Muscle of arm (tissue), 12 donors: ENCODE data around the gene NYNRIN. TPM values are rescaled to one million over a fixed set of nuclear protein-coding genes. Genes with fewer than 3 reads are reported as not detected.

Experiments
- DNase-seq: peaks from one replicate; pipeline ENCODE4 v3.0.0-alpha.2; 2013
- polyA plus RNA-seq, 12 donors: library from polyadenylated mRNA; unstranded; fragments of 120-200 nt; gene quantifications; one replicate each; pipeline ENCODE4 v1.2.1, GENCODE V29; 2013; ENCODE audit not compliant: insufficient read length in 12 of 12

Gene NYNRIN
- polyA plus RNA-seq, 12 donors: 19.2 to 60.0 (median 30.0) TPM

DNA sequence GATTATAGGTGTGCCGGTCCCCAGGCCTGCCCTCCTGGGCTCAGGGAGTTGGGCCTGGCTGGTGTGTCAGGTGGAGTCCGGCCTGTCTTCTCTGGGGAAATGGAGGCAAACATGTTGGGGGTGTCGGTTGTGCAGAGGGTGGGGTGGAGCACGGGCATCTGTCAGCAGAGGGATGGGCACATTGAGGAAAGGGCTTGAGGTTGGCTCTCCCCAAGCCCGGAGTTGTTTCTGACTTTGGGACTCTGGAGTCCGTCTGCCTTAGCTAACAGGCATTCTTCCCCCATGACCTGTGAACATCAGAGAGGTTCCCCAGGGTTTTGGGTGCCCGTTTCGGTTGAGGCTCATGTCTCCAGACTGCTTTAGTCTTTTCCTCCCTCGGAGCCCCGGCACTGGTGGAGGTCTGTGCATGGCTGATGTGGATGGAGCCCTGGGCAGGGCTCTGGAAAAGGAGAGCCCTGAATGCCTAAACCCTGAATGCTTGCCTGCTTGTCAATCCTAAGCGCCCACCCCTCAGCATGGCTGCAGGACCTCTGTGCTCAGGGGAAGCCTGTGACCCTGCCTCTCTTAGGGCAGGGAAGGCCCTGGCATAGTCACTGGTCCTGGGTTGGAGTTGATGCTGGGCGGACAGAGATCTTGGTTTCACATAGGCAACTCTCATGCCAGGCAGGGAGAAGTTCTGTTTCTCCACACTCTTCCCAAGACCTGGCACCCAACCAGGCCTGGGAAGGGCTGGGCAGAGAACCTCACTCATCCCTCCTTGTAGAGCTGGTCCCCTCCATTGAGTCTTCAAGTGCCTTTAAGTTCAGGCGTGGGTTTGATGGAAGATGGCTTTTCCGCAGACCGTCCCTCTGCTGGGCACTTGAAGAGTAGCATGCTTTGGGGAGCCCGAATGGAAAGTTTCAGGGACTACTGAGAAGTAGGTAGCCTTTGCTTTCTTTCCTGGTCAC is 12.9 kb downstream of the NYNRIN start:
- DNase-seq: no peak

DNA sequence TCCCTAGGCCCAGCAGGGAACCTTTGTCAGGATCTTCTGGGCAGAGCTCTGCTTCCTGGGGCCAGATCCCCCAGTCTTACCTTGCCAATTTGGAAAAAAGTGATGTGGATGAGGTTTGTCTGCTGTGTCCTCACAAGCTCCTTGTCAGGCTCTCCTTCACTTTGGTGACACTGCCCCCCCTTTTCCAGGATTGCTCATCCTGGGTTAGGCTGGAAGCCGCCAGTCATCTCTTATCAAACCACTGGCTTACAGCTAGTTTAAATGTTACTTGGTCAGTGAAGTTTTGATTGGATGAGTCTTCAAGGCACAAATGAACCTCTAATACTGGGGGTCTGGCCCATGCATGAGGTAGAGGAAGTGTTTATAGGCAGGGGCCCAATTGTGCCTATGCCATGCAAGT is 15.3 kb downstream of the NYNRIN start:
- no peak for DNase-seq

DNA sequence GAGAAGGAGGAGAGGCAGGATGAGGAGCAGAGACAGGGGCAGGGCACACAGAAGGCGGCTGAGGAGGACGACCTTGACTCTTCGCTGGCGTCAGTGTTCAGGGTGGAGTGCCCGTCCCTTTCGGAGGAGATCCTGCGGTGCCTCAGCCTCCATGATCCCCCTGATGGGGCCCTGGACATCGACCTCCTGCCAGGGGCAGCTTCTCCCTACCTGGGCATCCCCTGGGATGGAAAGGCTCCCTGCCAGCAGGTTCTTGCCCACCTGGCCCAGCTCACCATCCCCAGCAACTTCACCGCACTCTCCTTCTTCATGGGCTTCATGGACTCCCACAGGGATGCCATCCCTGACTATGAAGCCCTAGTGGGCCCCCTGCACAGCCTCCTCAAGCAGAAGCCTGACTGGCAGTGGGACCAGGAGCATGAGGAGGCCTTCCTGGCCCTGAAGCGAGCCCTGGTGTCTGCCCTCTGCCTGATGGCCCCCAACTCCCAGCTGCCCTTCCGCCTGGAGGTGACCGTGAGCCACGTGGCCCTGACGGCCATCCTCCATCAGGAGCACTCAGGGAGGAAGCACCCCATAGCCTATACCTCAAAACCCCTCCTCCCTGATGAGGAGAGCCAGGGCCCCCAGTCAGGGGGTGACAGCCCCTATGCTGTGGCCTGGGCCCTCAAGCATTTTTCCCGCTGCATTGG is 16.1 kb downstream of the NYNRIN start:
- no peak for DNase-seq

DNA sequence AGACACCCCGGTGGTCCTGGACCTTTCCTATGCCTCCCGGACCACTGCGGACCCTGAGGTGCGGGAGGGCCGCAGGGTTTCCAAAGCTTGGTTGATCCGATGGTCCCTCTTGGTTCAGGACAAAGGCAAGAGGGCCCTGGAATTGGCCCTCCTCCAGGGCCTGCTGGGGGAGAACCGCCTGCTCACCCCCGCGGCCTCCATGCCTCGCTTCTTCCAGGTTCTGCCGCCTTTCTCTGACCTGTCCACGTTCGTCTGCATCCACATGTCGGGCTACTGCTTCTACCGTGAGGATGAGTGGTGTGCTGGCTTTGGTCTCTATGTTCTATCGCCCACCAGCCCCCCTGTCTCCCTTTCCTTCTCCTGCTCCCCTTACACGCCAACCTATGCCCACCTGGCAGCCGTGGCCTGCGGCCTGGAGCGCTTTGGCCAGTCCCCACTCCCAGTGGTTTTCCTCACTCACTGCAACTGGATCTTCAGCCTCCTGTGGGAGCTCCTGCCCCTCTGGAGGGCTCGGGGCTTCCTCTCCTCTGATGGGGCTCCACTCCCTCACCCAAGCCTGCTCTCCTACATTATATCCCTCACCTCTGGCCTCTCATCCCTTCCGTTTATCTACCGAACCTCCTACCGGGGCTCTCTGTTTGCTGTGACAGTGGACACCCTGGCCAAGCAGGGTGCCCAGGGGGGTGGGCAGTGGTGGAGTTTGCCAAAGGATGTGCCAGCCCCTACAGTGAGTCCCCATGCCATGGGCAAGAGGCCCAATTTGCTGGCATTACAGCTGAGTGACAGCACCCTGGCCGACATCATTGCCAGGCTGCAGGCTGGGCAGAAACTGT is 16.8 kb downstream of the NYNRIN start:
- DNase-seq: no peak

DNA sequence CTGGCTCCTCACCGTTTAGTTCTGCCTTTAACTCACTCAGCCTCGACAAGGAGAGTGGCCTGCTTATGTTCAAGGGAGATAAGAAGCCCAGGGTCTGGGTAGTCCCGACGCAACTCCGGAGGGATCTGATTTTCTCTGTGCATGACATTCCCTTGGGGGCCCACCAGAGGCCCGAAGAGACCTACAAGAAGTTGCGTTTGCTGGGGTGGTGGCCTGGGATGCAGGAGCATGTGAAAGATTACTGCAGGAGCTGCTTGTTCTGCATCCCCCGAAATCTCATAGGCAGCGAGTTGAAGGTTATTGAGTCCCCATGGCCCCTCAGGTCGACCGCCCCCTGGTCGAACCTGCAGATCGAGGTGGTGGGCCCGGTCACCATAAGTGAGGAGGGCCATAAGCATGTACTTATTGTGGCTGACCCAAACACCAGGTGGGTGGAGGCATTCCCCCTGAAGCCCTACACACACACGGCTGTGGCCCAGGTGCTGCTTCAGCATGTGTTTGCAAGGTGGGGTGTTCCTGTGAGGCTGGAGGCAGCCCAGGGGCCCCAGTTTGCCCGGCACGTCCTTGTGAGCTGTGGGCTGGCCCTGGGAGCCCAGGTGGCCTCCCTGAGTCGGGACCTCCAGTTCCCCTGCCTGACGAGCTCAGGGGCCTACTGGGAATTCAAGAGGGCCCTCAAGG is 17.6 kb downstream of the NYNRIN start:
- no peak for DNase-seq

DNA sequence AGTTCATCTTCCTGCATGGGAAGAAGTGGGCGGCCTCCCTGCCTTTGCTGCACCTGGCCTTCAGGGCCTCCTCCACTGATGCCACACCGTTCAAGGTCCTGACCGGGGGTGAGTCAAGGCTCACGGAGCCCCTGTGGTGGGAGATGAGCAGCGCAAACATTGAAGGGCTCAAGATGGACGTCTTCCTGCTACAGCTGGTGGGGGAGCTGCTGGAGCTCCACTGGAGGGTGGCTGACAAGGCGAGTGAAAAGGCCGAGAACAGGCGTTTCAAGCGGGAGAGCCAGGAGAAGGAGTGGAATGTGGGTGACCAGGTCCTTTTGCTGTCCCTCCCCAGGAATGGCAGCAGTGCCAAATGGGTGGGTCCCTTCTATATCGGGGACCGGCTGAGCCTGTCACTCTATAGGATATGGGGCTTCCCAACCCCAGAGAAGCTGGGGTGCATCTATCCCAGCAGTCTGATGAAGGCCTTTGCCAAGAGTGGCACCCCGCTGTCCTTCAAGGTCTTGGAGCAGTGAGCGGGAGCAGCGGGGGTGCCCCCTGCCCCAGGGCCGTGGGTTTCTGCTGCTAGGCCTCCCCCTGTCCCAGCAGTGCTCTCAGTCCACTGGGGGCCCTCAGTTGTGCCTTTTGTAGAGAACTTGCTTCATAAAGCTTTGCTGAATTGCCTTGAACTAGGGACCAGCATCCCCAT is 18.3 kb downstream of the NYNRIN start:
- no peak for DNase-seq

DNA sequence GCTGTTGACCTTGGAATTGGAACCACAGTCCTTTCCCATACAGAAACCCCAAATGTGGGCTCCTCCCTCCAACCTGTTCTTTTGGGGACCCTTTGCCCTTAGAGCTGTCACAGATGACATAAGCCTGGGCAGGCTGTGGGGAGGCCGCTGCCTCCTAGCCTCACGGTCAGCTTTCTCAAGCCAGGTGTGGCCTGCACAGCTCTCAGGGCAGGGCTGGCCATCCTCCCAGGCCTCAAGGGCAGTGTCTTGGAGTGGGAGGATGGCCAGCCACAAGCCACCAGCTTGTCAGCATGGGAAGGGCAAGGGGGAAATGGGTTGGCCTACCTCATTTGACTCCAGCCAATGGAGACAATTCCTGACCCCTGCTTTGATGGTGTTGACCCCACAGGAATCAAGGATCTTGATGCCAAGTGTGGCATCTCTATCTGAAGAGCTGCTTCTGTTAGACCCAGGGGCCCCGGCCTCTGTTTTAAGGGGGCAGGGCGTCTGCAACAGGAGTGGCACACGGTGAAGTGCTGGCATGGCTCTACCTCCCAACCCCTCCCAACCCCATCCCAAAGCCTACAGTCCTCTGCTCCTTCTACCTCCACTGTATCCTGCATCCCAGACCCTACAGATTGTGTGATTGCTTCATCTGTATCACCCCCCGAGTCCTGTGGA is 19.2 kb downstream of the NYNRIN start:
- no peak for DNase-seq

DNA sequence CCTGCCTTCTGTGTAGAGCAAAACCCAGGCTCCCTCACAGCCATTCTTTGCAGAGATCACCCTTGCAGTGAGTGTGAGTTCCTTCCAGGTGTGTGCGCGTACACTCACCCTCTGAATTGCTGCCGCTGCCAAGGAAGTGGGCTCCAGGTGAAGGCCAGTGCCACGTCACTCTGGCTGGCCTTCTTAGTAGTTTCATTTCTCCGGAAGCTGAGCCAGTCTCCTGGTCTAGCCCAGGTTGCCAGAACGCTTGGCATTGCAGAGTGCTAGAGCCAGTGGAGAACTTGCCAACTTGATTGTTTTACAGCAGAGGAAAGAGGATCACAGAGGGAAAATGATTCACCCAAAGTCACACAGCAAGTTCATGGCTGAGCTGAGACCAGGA is 19.7 kb downstream of the NYNRIN start:
- no peak for DNase-seq

DNA sequence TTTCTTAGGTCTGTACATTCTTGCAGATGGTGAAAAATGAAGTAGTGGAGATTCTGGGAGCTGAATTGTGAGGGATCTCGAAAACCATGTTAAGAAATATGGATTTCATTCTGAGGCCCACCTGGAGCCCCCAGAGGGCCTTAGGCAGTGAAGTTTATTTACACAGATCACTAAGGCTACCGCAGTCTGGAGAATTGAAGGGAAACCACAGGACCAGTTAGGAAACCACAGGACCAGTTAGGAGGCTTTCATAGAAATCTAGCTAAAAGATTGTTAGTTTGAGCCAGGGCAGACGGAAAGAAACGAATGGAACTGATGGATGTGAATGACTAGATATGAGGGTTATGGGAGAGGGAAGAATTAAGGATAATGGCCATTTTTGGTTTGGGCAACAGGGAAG is 23.5 kb downstream of the NYNRIN start:
- no peak for DNase-seq

DNA sequence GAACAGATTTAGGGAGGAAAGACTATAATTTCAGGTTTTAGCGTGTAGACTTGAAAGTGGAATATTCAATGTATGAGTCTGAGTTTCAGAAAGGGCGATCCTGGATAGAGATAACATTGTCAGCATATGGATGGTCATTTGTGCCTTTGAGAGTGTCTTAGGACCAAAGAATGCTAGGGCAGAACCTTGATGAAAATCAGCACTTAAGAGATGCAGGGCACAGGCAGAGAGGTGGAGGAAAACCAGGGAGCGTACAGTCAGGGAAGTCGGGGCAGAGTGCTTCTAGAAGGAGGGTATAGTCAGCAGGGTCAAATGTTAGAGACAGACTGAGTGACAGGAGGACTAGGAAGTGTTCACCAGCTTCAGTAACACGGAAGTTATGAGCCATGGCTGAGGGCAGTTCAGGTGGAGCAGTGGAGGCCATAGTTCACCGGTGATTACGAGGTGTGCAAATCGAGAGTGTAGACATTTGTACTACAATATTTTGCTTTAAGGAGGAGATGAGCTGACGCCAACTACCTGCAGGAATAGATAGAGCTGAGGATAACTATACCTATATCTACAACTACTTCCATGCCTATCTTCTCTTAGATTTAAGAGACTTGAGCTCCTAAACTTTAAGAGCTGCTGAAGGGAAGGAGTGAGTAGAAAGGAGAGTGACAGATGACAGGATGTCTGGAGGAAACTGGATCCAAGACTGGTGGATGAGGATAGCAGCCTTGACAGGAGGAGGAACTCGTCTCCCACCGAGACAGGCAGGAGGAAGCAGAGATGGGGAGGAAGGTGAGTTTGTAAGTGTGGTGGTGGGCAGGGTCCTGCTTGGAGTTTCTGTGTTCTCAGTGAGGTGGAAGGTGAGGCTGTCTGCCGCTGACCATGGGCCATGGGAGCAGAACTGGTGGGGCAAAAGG is 24.1 kb downstream of the NYNRIN start:
- no peak for DNase-seq

DNA sequence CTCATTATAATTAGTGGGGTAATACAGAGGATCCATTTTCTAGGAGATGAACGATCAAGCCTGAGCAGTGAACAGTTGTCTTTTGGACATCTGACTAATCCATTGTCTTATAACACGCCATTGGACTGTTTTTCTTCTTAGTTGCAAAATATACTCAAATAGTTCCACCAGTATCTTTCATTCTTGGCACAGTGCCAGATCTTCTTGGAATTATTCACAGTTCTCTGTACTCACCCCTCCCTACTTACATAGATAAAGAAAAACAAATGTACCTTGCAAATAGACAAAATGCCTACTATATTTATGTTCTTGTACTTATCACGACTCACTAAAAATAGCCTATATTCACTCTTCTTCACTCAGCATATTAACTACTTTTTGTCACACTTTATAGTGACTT is 26.9 kb downstream of the NYNRIN start:
- DNase-seq: no peak

DNA sequence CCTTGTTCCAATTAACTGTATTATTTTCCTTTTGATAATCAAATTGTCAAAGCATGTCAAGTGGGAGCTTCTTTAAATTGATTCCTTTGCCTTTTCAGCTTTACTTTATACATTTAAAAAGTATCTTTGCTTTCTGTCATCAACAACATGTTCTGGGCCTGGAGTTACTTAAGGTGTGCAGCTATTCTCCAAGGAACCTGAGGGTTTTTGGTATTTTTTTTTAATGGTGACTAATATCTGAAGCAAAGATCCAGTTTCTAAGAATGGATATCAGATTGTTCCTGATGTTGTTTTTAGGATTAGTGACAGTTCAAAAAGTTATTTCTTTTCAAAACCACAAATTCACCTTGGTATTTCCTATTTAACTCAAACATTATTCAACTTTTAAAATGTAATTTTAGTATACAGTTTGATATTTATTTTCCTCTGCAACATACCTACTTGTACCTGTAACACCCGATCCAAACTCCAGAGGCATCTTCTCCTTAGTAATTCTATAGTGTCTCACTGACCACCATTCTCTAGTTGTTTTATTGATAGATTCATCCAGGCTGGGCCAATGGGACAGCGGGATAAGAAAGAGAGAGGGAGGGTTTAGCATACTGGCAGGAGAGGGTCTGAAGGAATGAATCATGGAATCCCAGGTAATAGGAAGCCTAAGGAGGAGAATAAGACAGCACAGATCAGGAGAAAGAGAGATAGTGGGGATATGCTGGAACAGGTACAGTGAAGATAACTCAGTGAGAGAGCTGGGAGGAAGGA is 27.5 kb downstream of the NYNRIN start:
- no peak for DNase-seq

DNA sequence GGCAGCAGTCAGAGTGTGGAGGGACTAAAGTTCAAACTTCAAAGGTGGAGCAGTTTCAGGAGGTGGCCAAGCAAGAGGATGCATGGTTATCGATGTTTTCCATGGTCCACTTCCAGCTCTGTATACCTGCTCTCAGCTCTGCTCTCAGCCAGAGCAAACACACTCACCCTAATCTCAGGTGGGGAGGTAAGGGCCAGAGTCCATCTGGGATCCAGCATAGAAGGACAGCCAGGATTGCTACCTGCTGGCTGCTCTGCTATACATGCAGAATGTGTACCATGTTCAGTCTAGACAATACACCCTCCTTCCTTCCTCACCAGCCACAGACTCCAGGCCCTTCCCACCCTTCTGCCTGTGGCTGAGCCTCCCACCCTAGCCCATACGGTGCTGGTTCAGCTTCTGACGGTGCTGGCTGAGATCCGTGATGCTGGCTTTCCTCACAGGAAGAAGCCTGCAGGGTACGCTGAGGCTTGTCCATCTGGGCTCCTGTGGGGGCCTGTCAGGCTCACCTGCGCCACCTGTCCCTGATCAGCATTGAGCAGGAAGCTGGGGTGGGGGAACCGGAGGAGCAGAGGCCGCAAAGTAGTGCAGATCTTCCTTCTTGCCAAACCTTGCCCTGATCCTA is 28.2 kb downstream of the NYNRIN start:
- DNase-seq: no peak

DNA sequence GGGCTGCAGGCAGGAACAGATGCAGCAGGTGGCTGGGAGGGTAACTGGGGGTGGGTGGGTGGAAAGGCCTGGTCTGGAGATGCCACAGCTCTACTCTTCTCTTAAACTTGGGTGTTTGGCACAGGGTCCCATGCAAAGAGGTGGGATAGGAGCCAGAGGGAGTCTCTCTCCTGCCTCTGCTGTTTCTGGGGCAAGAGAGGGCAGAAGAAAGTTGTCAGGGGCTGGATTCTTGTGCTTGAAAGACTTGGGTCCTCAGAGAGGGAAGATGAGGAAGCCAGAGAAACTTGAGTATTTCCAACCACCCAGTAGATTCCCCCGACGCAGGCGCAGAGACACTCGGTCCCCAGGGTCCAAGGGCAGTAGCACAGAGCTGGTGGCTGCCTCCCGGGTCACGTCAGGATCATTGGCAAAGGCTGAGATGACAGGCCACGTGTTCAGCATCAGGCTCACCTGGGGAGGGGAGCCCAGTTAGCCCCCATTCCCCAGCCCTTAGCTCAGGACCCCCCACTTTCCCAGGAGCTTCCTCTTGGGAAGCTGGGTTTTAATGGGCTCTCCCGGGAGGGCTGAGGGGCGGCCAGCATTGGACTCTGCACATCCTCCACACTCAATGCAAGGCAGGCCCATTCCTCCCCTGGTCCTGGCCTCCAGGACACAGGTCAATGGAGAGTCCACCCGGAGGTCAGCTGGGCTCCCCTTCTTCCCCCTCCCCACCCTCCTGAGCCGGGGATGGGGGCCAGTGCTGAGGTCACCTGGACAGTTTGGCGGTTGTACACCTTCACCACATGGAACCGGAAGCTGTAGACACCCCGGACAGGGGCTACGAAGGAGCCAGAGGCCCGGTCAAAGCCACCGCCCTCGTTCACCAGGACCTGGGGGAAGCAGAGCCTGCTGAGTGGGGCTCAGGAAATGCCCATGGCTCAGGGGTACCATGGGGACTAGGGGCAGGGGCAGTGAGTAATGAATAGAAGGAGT is 29.0 kb downstream of the NYNRIN start:
- DNase-seq: no peak

DNA sequence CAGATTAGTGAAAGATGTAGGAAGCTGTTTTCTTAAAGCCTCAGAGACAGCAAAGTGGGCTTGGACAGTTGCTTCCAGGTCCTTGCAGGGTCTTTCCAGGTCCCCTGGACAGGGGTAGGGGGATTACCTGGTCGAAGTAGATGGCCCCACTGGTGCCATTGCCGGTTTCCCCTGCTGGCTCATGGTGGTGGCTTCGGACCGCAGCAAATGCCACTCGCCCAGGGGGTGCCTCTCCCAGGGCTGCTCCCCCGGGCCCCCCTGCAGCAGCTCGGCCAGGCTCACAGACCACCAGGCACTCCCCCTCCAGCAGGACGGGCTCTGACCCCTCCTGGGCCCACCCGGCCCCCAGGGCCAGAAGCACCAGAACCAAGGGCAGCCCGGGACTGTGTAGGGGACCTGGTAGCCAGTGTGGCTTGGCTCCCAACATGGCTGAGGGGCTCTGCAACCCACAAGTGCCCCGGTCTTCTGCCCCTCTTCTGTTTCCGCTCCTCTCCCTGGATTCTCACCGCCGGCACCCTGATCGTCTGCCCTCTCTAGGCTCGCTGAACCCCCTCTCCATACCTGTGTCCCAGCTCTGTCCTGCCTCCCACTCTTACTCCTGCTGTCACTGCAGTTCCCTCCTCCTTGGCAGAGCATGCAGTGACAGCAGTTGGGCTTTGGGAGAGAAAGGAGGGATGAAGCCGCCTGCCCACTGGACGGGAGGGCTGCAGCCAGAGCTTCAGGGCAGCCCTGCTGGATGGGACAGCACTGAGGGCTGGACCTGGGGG is 30.0 kb downstream of the NYNRIN start:
- DNase-seq: no peak
